ENCODE measurements around the gene CLEC10A. TPM values are rescaled to one million over a fixed set of nuclear protein-coding genes. Genes with fewer than 3 reads are reported as not detected.

Gene CLEC10A
- total and polyA plus RNA-seq, 2 experiments from 2014 or later = not detected

- no peaks in the 10 kb centered on the region for H3K9me3 ChIP-seq (ENCODE audit: low read depth)
- H3K9ac ChIP-seq = no peak overlapping the region
- H3K79me2 ChIP-seq (ENCODE audit: insufficient read depth) = no peaks in the 10 kb centered on the region
- H3K4me3 ChIP-seq = no peak overlapping the region
- no peaks in the 10 kb centered on the region for H3K4me1 ChIP-seq (ENCODE audit: insufficient read depth)
- no peaks in the 10 kb centered on the region for H3K9me2 ChIP-seq (ENCODE audit: insufficient read depth)
- H3K27me3 ChIP-seq (replicated peaks; ENCODE audit: insufficient read depth) = peaks cover 10% of the 10 kb centered on the region
- TF ChIP-seq EZH2phosphoT487 (IDR thresholded peaks at IDR 0.05; ENCODE audit: insufficient read depth, low read depth) (no peak), EZH2 (IDR thresholded peaks at IDR 0.05; ENCODE audit: insufficient read depth, poor library complexity, severe bottlenecking) (no peak)
- no peak overlapping the region for H3K4me2 ChIP-seq (ENCODE audit: unreplicated experiment)
- no peaks in the 10 kb centered on the region for H3K36me3 ChIP-seq (ENCODE audit: low read depth)
- no peak for DNase-seq
- in situ Hi-C loops (cut with MboI) = no loop called here
- H2AFZ ChIP-seq = no peak overlapping the region
- no peaks in the 10 kb centered on the region for H4K20me1 ChIP-seq (ENCODE audit: insufficient read depth)
- no peaks in the 10 kb centered on the region for H3F3A ChIP-seq (ENCODE audit: insufficient read depth)
- 31 to 39% methylated on average over 10 of the region's 10 CpGs for WGBS, 2 experiments (ENCODE audit: low coverage in 1 of 2, low lambda C conversion rate in 2 of 2, missing lambda C conversion rate in 2 of 2)
- no peak overlapping the region for H3K27ac ChIP-seq
Measured at GRCh38 chr17:7112510-7113108, 32.6 kb upstream of the CLEC10A start.

DNA sequence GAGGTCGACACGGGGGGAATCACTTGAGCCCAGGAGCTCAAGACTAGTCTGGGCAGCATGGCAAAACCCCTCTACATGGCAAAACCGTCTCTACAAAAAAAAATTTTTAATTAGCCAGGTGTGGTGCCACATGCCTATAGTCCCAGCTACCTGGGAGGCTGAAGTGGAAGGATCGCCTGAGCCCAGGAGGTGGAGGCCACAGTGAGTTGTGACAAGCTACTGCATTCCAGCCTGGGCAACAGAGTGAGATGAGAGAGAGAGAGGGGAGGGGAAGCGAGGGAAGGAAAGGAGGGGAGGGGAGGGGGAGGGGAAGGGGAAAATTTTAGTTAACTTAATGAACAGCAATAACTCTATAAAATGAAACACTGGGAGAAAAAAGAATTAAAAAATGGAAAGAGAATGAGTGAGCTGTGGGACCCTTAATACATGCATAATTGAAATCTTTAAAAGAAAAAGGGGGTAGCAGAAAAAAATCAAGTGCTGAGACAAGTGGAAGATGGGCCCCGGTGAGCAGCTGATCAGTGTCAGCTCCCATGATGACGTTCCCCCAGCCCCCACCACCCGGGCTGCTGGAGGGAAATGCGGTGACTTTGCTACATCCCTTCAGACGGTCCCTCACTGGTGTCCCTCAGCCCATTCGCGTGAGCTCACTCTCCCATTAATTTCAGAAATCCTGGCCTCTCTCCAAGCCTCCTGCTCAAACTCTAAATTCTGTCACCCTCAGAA is 31.9 kb upstream of the CLEC10A start:
- H3F3A ChIP-seq (ENCODE audit: insufficient read depth) = no peaks in the 10 kb centered on the region
- no peak overlapping the region for H3K27ac ChIP-seq
- H3K9ac ChIP-seq = no peak overlapping the region
- no peak overlapping the region for H2AFZ ChIP-seq
- in situ Hi-C loops (cut with MboI) = no loop called here
- H4K20me1 ChIP-seq (ENCODE audit: insufficient read depth) = no peaks in the 10 kb centered on the region
- no peaks in the 10 kb centered on the region for H3K79me2 ChIP-seq (ENCODE audit: insufficient read depth)
- H3K4me2 ChIP-seq (ENCODE audit: unreplicated experiment) = no peak overlapping the region
- WGBS, 2 experiments (ENCODE audit: low coverage in 1 of 2, low lambda C conversion rate in 2 of 2, missing lambda C conversion rate in 2 of 2) = 21 to 22% methylated on average over 11 to 12 of the region's 12 CpGs
- no peak for TF ChIP-seq EZH2phosphoT487 (IDR thresholded peaks at IDR 0.05; ENCODE audit: insufficient read depth, low read depth)
- TF ChIP-seq EZH2 (IDR thresholded peaks at IDR 0.05; ENCODE audit: insufficient read depth, poor library complexity, severe bottlenecking) = no peak
- no peaks in the 10 kb centered on the region for H3K36me3 ChIP-seq (ENCODE audit: low read depth)
- peak; percentile 14 for DNase-seq
- H3K9me3 ChIP-seq (ENCODE audit: low read depth) = no peaks in the 10 kb centered on the region
- H3K9me2 ChIP-seq (ENCODE audit: insufficient read depth) = no peaks in the 10 kb centered on the region
- H3K4me3 ChIP-seq = no peak overlapping the region
- H3K4me1 ChIP-seq (ENCODE audit: insufficient read depth) = no peaks in the 10 kb centered on the region
- H3K27me3 ChIP-seq (replicated peaks; ENCODE audit: insufficient read depth) = peaks cover 15% of the 10 kb centered on the region

- TF ChIP-seq EZH2 (IDR thresholded peaks at IDR 0.05; ENCODE audit: insufficient read depth, poor library complexity, severe bottlenecking) (no peak), EZH2phosphoT487 (IDR thresholded peaks at IDR 0.05; ENCODE audit: insufficient read depth, low read depth) (no peak)
- DNase-seq = no peak
- in situ Hi-C loops (cut with MboI) = no loop called here
Measured at GRCh38 chr17:7110617-7111306, 30.7 kb upstream of the CLEC10A start.

GRCh38 chr17:7109461-7110322 is 29.6 kb upstream of the CLEC10A start:
- Histone ChIP-seq H2AFZ (no peak overlapping the region), H3K36me3 (ENCODE audit: low read depth) (no peaks in the 10 kb centered on the region), H3K27me3 (replicated peaks; ENCODE audit: insufficient read depth) (peaks cover 27% of the 10 kb centered on the region), H3K27ac (no peak overlapping the region), H3K4me2 (ENCODE audit: unreplicated experiment) (no peak overlapping the region), H3K4me3 (no peak overlapping the region), H3K9ac (no peak overlapping the region), H3K9me3 (ENCODE audit: low read depth) (no peaks in the 10 kb centered on the region), H3K79me2 (ENCODE audit: insufficient read depth) (no peaks in the 10 kb centered on the region), H3K4me1 (ENCODE audit: insufficient read depth) (no peaks in the 10 kb centered on the region), H4K20me1 (ENCODE audit: insufficient read depth) (no peaks in the 10 kb centered on the region), H3K9me2 (ENCODE audit: insufficient read depth) (no peaks in the 10 kb centered on the region), H3F3A (ENCODE audit: insufficient read depth) (no peaks in the 10 kb centered on the region)
- in situ Hi-C loops (cut with MboI) = no loop called here
- 61 to 67% methylated on average over 10 of the region's 10 CpGs for WGBS, 2 experiments (ENCODE audit: low coverage in 1 of 2, low lambda C conversion rate in 2 of 2, missing lambda C conversion rate in 2 of 2)
- TF ChIP-seq EZH2 (IDR thresholded peaks at IDR 0.05; ENCODE audit: insufficient read depth, poor library complexity, severe bottlenecking) = no peak
- DNase-seq = no peak

More at GRCh38 chr17:7110617-7111306, 30.7 kb upstream of the CLEC10A start:
- H3K36me3 ChIP-seq (ENCODE audit: low read depth) = no peaks in the 10 kb centered on the region
- no peak overlapping the region for H3K27ac ChIP-seq
- WGBS, 2 experiments (ENCODE audit: low coverage in 1 of 2, low lambda C conversion rate in 2 of 2, missing lambda C conversion rate in 2 of 2) = 45 to 57% methylated on average over 11 of the region's 11 CpGs
- no peaks in the 10 kb centered on the region for H3F3A ChIP-seq (ENCODE audit: insufficient read depth)
- H3K4me2 ChIP-seq (ENCODE audit: unreplicated experiment) = no peak overlapping the region
- no peak overlapping the region for H3K4me3 ChIP-seq
- no peak overlapping the region for H3K9ac ChIP-seq
- H3K79me2 ChIP-seq (ENCODE audit: insufficient read depth) = no peaks in the 10 kb centered on the region
- no peaks in the 10 kb centered on the region for H3K4me1 ChIP-seq (ENCODE audit: insufficient read depth)
- H4K20me1 ChIP-seq (ENCODE audit: insufficient read depth) = no peaks in the 10 kb centered on the region
- no peaks in the 10 kb centered on the region for H3K9me2 ChIP-seq (ENCODE audit: insufficient read depth)
- no peaks in the 10 kb centered on the region for H3K9me3 ChIP-seq (ENCODE audit: low read depth)
- no peak overlapping the region for H2AFZ ChIP-seq
- H3K27me3 ChIP-seq (replicated peaks; ENCODE audit: insufficient read depth) = peaks cover 27% of the 10 kb centered on the region

All from GM23248 (cell line).